PFSK-1 (cell line): ENCODE measurements around the gene IGLON5.

Source experiments
- FOXP2 ChIP-seq: optimal IDR thresholded peaks from 2 replicates; pipeline ENCODE3; 2011; ENCODE audit warnings: borderline replicate concordance, control low read depth, inconsistent platforms; ENCODE audit not compliant: insufficient read depth; ENCODE audit errors: extremely low read length, extremely low read depth
- POLR2AphosphoS5 ChIP-seq: IDR thresholded peaks from 2 replicates; pipeline ENCODE4 v1.6.1; 2012; ENCODE audit warnings: low read depth, mild to moderate bottlenecking, control low read depth, low read length, moderate library complexity
- SIN3A ChIP-seq: IDR thresholded peaks from 2 replicates; pipeline ENCODE4 v1.6.1; 2012; ENCODE audit warnings: mild to moderate bottlenecking, low read length, moderate library complexity, borderline replicate concordance; ENCODE audit not compliant: insufficient read depth
- TAF1 ChIP-seq: IDR thresholded peaks from 2 replicates; pipeline ENCODE4 v1.6.1; 2012; ENCODE audit warnings: low read length, control low read depth, borderline replicate concordance; ENCODE audit not compliant: insufficient read depth
- TF ChIP-seq, protein P1 (sequence below), 2 experiments: IDR thresholded peaks; 2 replicates each; pipeline versions ENCODE4 v1.6.1 to v1.8.0; 2011 to 2012; ENCODE audit warnings: low read depth in 2 of 2, low read length in 2 of 2, control low read depth in 1 of 2, inconsistent platforms in 1 of 2, mild to moderate bottlenecking in 1 of 2, moderate library complexity in 1 of 2; ENCODE audit not compliant: insufficient read depth in 1 of 2

The IGLON5 gene

DNA sequence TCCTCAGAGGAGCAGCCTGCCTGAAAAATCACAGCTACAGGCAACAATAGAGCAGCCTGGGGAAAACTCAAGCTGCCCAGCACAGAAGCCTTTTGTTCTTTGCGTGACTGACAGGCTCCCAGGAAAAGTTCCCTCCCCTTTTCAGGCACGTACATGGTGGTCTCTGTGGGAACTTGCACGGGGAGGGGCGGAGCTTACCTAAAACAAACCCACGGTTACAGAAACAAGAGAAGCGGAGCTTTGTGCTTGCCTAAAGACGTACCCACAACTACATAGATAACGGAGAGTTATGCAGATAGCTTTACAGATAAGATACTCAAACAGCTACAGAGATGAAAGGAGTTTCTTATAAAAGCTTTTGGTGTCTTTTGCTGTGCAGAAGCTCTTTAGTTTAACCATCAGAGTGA, 43.3 kb downstream of the IGLON5 start:
- TF ChIP-seq FOXP2 (no peak), SIN3A (no peak), TAF1 (no peak), POLR2AphosphoS5 (no peak)
- TF ChIP-seq, protein P1, sequence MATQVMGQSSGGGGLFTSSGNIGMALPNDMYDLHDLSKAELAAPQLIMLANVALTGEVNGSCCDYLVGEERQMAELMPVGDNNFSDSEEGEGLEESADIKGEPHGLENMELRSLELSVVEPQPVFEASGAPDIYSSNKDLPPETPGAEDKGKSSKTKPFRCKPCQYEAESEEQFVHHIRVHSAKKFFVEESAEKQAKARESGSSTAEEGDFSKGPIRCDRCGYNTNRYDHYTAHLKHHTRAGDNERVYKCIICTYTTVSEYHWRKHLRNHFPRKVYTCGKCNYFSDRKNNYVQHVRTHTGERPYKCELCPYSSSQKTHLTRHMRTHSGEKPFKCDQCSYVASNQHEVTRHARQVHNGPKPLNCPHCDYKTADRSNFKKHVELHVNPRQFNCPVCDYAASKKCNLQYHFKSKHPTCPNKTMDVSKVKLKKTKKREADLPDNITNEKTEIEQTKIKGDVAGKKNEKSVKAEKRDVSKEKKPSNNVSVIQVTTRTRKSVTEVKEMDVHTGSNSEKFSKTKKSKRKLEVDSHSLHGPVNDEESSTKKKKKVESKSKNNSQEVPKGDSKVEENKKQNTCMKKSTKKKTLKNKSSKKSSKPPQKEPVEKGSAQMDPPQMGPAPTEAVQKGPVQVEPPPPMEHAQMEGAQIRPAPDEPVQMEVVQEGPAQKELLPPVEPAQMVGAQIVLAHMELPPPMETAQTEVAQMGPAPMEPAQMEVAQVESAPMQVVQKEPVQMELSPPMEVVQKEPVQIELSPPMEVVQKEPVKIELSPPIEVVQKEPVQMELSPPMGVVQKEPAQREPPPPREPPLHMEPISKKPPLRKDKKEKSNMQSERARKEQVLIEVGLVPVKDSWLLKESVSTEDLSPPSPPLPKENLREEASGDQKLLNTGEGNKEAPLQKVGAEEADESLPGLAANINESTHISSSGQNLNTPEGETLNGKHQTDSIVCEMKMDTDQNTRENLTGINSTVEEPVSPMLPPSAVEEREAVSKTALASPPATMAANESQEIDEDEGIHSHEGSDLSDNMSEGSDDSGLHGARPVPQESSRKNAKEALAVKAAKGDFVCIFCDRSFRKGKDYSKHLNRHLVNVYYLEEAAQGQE (IDR thresholded peaks at IDR 0.05; ENCODE audit: insufficient read depth in 1 of 2, low read depth in 2 of 2, low read length in 2 of 2) = no peak

DNA sequence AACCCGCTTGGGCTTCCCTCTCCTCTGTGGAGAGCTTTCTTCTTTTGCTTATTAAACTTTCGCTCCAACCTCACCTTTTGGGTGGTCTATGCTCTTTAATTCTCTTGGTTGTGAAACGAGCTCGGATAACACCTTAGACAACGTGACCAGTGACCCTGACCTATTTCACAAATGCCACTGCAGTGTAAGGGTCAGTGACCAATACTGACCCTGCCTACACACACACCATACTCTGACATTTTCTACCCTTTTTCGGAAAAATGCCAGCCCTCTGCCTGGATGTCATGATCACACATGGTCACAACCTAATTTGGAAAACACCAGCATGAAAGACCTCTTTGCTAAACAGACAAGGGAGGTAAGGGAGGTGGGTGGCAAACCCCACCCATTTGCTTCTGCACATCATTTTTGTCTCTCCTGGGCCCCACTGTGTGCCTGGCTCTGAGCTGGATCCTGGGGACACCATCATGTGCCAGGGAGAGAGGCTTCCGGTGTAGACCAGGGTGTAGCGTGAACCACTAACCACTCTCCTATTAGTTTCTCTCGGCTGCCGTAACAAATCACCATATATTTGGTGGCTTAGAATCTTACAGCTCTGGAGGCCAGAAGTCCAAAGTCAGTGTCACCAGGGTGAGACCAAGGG, 44.8 kb downstream of the IGLON5 start:
- TF ChIP-seq POLR2AphosphoS5 = no peak
- TF ChIP-seq TAF1 = no peak
- TF ChIP-seq FOXP2 = no peak
- TF ChIP-seq, protein P1 (IDR thresholded peaks at IDR 0.05; ENCODE audit: insufficient read depth in 1 of 2, low read depth in 2 of 2, low read length in 2 of 2) = no peak
- TF ChIP-seq SIN3A = no peak

DNA sequence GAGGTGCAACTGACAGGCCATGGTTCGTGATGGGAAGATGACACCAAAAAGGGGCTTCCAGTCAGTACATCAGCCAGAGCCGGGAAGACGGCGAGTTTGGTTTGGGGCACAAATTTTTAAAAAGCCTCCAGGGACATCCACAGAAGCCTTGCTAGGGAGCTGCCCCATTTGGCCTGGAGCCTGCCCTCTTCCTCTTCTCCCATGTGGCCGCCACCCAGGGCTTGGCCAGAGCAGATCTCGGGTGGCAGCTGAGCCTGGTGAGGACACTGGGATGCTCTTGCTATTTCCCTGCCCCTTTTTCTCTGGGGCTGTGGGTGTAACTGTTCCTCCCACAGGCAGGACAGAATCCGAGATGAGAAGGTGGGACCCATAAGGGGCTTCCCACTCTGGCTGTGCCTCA, 46.5 kb downstream of the IGLON5 start:
- TF ChIP-seq TAF1 (no peak), POLR2AphosphoS5 (no peak), FOXP2 (no peak), SIN3A (no peak)
- TF ChIP-seq, protein P1 (IDR thresholded peaks at IDR 0.05; ENCODE audit: insufficient read depth in 1 of 2, low read depth in 2 of 2, low read length in 2 of 2) = no peak

DNA sequence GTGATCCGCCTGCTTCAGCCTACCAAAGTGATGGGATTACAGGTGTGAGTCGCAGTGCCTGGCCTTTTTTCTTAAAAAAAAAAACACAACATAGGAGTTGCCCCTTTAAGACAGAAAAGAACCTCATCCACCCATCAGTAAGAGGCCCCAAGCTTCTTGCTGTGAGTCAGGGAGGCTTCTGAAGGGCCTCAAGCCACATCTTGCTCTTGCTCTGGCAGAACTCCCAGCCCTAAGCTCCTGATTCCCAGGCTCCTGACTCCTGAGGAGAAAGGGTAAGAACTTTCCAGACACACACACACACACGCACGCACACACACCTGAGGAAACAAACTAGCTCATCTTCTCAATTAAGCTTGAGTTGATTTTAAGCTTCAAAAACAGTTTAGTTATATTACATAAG, 47.9 kb downstream of the IGLON5 start:
- TF ChIP-seq SIN3A = no peak

DNA sequence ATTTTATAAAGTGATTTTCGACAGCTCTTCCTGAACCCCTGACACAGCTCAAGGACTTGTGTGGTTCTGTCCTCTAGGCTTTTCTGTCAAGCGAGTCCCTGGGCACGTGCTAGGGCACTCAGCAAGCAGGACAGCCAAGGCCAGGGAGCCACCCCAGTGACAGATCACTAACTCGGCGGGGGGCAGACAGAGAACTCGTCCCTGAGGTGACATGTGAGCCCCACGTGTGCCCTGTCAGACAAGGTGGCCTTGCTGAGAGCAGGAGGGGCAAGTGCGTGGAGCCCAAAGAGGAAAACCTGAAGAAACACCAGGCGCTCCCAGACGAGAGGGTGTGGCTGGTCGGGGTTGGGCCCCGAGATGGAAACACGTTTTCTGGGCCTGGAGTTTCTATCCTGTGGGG, 49.8 kb downstream of the IGLON5 start:
- TF ChIP-seq FOXP2 (no peak), SIN3A (no peak), TAF1 (no peak), POLR2AphosphoS5 (no peak)
- TF ChIP-seq, protein P1 (IDR thresholded peaks at IDR 0.05; ENCODE audit: insufficient read depth in 1 of 2, low read depth in 2 of 2, low read length in 2 of 2) = no peak
